Stimulated activated CD4-positive, alpha-beta T cell treated with anti-CD3 and anti-CD28 coated beads, Interleukin-15, amount 100 ng/mL, for 1 hour (primary cell): ENCODE measurements around the gene SLC39A11.

Experiments
- DNase-seq, 2 donors: peaks; one replicate each; pipeline ENCODE4 v3.0.0-alpha.2; 2020; ENCODE audit warnings: low read depth in 1 of 2, low spot score in 1 of 2

The SLC39A11 gene

DNA sequence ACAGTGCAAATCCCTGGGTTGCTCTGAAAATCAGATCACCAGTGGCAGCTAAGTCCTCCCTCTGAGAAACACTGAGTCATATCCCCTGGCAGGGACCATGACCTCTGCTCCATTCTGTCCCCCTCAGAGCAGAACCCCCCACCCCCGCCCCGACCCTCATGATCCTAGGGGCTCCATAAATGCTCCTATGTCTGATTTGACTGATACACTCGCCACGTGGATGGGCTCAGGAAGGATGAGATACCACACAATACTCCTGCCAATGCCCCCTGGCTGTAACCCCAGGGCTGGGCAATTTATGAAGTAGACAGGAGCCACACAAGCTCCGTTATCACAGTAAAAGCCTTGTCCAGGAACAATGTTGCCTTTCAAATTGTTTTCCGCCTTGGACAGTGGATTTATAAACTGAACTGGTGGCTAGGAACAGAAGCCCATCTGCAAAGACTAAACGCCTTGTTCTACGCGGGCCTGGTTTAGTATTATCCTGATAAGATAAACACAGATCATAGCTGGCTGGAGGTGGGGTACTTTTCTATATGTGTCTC is 394.8 kb downstream of the SLC39A11 start:
- DNase-seq = no peak

- DNase-seq = no peak
These were observed 395.8 kb downstream of the SLC39A11 start for GRCh38 chr17:72696721-72697120.

- no peak for DNase-seq
These were observed 396.3 kb downstream of the SLC39A11 start for GRCh38 chr17:72696156-72696555.

DNA sequence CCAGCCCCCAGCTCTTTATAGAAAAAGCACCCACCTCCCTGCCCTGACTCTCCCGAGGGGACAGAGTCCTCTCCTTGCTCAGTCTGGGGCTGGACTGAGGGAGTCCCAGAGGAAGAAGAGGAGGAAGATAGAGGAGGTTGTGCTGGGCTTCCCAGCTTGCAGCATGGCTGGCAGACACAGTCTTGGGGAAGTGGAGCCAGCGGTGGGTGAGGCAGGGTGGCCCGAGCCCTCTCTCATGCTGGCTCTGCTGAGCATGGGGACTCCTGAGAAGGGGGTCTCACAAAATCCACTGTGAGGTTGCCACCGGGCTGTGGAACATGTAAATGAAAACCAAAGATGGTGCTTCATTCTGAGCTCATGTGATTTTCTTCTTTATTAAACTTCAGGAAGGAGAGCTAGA is 398.5 kb downstream of the SLC39A11 start:
- DNase-seq = no peak

- DNase-seq = no peak
These were observed 399.2 kb downstream of the SLC39A11 start for GRCh38 chr17:72693151-72693878.

DNA sequence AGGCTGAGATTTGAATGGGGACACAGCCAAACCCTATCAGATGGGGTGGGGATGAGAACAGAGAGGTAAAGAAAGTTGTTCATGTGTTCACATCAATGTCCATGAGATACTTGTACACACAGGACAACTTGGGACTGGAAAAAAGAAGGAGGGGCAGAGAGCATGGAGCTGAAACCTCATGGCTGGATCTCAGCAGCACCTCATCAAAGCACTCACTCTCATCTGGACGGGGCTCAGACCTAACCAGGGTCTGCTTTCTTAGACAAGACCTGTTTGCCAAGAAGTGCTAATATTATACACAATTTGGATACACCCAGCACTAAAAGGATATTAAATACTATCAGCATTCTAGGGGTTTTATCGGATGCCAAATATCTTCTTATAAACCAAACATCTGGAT is 399.8 kb downstream of the SLC39A11 start:
- no peak for DNase-seq

DNA sequence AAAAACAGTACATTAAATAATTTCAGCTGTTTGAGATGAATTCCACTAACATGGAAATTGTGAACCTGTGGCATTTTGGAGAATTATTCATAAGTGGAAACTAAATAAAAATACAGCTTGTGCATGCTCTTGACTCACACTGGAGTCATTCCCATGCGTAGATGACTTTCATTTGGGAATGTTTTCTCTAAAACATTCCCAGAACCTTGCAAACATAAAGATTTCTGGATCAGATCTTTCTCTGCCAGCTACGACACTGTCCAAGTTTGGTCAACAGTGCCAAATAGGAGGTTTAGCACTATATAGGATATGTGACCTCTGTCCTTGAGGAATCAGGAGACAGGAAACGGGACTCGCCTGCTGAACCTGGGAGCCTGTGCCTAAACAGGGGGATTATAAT is 400.9 kb downstream of the SLC39A11 start:
- no peak for DNase-seq

- DNase-seq = no peak
These were observed 401.5 kb downstream of the SLC39A11 start for GRCh38 chr17:72691017-72691416.

- DNase-seq = no peak
These were observed 404.6 kb downstream of the SLC39A11 start for GRCh38 chr17:72687886-72688285.

DNA sequence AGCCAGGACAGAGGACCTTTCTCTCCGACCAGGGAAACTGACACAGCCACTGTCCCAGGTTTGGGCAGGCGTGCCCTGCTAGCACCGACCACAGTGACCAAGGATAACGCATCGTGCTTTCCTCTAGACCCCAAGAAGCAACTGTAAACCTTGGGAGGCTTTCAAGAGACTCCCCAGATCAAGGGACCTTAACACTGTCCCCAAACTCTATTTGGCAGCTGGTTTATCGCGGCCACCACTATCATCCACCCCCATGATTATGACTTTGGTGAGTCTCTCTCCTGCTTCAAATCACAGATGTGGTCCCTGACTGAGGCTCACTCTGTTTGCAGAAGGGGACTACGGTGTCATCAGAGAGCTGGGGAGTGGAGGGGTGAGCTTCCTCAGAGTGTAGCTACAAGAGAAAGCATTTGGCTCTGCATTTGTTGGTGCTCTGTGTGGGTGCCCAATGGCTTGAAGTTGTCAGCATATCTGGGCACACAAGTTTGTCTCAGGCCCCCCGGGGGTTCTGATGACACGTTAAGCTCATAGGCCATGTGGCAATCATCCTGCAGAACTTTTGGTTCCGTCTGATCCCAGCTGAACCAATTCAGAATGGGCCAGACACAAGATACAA is 408.0 kb downstream of the SLC39A11 start:
- DNase-seq = no peak

DNA sequence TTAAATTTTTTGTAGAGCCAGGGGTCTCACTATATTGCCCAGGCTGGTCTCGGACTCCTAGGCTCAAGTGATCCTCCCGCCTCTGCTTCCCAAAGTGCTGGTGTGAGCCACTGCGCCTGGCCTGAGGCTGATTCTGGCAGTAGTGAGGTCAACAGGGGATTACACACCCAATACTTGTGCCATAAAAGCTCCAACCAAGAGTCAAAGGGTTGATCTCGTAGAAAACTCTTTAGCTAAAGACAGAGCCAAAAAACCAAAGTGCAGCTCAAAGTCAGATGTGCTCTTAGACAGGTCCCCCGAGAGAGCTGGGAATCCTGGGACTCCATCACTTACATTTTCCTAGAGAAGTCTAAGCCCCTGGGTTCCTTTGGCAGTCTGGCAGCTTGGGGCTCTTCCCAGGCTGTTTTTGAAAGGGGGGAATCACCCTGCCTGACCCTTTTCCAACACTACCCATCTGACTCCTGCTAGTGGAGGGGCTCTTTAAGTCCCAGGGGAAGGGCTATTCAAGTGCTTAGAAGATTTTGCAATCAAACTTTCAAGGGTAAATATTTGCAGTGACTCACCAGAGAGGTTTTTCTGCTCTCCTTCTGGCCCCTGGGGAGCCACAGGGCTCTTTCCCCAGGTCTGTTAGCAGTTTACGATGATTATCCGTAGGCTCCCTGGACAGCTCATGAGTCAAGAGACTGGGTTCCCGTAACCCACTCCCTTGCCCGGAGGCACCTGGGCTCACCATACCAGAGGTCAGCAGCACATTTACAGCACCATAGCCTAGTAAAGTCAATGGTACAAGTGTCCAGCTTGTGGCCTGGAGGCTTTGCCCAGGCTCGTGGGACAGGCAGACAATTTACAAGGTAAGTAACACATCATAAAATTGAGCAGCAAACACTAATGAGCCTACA is 408.7 kb downstream of the SLC39A11 start:
- no peak for DNase-seq

DNA sequence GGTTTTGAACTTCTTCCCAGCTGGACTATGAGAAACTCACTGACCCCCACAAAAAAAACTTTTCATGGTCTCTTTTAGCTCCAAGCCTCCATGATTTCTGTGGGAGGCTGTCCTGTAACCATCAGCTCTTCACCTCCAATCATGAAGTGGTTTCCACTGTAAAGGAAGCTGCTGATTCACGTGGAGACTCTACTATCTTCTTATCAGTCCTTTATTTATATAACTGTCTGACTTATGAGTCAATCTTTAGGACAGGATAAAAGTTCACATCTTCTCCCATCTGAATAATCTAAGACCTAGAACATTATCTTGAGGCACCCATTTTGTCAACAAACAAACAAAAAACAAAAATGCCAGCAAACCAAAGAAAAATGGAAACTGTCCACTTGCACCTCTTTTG is 409.9 kb downstream of the SLC39A11 start:
- no peak for DNase-seq

GRCh38 chr17:72681844-72682243 is 410.6 kb downstream of the SLC39A11 start:
- DNase-seq = no peak

GRCh38 chr17:72677714-72678390 is 414.6 kb downstream of the SLC39A11 start:
- DNase-seq = no peak

- DNase-seq = no peak
These were observed 415.4 kb downstream of the SLC39A11 start for GRCh38 chr17:72677108-72677507.

DNA sequence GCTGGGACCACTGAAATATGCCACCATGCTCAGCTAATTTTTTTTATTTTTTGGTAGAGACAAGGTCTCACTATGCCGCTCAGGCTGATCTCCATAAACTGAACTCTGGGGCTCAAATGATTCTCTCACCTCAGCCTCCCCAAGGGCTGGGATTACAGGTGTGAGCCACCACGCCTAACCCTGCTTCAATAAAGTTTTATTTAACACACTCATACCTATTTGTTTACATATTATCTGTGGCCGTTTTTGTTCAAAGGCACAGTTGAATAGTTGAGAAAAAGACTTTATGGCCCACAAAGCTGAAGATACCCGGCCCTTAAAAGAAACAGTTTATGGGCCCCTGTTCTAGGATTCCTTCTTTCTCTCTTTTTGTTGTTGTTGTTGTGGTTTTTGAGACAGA is 419.8 kb downstream of the SLC39A11 start:
- DNase-seq = no peak

DNA sequence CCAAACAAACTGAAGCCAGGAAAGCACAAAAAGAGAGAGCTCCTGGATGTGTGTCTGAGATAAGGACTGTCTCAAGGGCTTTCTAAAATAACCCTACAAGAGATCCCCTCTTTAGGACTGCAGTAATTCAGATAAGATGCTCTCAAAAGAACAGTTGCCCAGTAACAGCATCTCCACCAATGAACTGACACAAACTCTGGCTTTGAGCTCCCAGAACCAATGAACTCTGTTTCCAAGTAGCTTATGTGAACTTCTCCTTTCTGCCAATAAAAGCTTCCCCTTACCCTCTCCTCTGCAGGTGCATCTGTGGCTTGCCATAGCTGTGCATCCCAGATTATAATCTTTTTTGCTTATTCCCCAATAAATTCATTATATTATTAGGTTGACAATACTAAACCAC is 421.5 kb downstream of the SLC39A11 start:
- no peak for DNase-seq

- DNase-seq = no peak
These were observed 425.1 kb downstream of the SLC39A11 start for GRCh38 chr17:72667096-72668063.

DNA sequence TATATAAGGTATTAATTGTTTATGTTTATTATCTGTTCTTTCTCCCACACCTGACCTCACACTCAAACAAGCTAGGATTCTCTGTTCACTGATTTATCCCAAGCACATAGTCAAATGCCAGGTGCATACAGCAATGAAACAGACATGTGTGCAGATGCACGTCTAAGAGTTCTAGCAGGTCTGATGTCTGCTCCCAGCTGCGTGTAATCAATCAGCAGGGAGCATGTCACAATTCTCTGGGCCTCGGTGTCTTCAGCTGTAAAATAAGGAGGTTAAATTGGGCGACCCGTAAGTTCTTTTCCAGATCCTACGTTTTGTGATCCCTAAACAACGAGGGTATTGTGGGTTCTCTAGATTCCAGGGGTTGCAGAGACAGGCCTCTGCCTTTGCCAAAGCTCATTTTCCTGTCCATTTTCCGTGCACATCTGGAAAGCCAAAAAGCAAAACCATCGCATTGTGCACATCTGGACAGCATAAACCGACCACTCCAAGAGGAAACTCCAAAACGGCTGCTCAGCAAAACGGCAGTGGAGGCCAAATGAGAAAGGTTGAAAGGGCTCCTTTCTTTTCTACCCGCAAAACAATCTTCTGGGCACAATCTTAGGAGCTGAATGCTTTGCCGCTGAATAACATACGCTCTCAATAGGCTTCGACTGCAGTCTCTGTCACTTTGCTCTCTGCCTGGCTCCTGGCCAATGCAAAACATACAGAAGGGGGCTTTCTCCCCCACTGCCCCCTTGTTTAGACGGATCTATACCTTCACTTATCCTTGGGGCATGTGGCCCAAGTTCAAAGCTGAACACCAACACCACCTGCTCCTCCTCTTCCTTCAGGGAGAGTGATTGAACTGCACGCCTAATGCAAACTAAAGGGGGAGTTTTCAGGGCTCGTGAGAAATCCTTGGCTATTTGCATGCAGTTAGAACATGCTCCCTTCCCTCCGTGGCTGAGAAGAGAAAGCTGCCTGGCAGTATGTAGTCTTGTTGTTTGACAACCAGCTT is 426.3 kb downstream of the SLC39A11 start:
- no peak for DNase-seq
